Fibroblast of the conjunctiva (primary cell): ENCODE measurements around the gene C10orf105.

Experiments used
- DNase-seq: peaks from one replicate; pipeline ENCODE4 v3.0.0-alpha.2; 2010; ENCODE audit warnings: low read depth

Gene C10orf105

DNA sequence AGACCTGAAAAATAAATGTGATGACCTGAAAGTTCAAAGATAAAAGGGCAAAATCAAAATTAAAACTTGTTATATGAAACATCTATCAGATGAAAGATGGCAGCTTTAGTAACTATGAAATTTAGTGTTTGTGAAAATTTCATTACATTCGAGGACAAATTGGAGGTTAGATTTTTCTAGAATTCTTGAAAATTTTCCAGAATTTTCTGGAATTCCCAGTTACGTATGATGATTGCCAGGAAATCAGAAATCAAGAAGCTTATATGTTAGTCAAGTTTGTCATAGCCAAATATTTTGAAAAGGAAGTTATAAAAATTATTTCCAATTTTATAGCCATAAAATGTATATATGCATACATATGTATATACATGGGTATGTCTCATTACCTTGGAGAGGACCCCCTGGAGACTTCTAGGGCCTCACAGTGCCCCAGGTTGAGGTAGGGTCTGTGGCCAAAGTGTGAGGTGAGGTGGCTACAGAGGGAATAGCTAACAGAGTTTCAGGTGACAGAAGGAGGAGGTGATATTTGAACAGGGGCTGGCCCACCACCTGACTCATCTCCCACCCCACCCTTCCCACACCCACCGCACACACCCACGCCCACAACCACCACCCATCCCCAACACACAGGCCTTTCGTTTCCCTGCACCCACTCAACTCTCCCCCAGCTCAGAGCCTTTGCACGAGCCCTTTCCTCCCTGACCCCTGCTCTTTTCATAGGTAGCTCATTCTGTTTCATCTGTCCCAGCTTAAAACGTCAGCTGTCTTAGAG lies 21.5 kb downstream of the C10orf105 start:
- DNase-seq, result no peak

DNA sequence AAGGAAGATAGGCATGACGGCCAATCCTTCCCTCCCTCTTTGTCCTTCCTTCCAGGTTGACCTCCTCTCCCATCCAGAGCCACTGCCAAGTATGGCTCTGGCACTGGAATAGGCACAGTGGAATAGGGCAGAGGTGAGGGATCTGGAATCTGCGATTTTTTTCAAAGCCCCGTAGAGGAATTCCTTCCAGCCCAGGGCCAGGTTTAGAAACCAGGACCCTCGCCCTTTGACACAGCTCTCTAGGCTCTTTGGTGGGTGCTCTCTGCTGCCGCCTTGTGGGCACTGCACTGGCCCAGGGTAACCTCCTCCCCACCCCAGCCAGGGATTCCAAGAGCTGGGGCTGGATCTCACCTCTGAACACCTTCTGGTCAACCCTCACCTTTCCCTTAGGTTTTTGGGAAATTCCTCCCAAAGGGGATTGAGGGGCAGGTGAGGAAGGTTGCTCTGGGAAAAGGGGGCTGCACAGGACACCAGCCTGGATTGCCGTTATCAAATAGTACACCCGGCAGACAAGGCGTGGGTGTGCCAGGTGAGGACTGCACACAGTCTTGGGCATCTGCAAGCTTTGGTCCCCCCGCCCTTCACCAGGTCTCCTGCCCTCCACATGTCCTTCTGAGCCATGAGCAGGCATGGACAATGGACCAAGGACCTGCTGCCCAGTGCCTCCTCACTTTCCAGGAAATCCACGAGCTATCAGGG lies 22.8 kb downstream of the C10orf105 start:
- no peak for DNase-seq

DNA sequence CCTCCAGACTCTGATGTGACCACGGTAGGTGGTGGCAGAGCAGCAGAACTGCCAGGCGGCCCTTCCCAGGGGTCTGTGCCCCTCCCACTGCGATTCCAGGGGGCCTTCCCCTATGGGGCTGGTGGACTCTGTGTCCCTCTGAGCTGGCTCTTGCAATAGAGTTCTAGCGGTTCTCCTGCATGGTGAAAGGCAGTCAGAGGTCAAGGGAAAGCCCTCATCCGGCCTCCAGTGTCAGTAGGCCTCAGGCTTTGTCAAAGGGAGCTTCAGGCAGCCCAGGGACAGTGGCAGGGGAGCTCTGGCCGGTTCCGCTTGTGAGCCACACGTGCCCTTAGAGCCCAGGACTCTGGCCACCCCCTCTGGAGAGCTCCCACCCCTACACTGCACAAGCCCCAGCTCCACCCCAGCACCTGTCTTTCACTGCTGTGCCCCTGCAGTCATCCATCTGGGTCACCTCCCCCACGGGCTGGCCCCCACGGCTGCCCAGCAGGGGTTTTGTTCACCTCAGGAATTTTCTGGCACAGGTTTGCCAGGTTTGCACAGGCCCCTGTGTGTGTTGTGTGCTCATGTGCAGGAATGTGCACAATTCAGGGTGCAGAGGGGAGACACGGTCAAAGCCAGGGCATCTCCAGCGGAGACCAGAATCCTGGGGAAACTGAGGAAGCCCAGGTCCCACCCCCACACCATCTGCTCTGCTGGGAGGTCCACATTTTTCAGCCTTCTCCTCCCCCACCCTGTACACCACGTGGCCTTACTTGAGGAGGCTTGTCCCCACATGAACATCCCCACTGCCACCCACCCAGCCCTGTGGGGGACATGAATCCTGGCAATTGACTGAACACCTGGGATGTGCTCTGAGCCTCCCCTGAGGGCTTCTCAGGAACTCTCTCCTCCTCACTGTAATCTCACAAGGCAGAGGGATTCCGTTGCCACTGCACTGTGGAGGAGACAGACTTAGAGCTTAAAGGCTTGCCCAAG lies 23.8 kb downstream of the C10orf105 start:
- no peak for DNase-seq

DNA sequence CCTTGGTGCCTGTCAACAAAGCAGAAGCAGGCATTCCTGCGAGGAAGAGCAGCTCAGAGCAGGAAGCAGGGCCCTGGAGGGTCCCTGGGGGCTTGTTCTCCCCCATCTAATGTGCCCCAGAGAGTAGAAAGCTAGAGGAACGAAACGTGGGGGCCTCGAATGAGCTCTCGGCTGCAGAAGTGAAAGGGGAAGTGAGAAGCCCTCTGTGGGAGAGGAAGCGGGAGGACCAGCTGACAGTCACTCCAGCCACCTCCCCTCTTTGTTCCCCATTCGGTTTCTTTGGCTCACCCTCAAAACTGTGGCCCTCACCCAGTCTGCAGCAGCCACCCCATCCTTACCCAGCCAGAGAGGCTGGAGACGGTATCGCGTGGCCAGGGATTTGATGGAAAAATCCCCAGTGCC lies 25.0 kb downstream of the C10orf105 start:
- DNase-seq, result no peak

DNA sequence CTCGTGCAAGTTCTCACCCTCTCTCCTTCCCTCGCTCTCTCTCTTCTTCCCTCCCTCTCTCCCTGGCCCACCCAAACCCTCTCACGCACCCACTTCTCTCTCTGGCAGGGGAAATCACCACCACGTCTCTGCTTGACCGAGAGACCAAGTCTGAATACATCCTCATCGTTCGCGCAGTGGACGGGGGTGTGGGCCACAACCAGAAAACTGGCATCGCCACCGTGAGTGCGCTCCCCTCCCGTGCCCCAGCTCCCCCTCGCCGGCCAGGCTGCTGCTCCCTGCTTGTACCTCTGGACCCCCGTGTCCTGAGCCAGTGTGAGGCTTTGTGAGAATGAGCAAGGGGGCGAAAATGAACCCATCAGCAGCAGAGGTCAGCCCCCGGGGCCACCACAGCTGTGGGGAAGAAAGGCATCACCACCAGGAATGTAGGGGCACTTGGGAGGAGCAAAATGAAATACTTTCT lies 25.5 kb downstream of the C10orf105 start:
- no peak for DNase-seq

DNA sequence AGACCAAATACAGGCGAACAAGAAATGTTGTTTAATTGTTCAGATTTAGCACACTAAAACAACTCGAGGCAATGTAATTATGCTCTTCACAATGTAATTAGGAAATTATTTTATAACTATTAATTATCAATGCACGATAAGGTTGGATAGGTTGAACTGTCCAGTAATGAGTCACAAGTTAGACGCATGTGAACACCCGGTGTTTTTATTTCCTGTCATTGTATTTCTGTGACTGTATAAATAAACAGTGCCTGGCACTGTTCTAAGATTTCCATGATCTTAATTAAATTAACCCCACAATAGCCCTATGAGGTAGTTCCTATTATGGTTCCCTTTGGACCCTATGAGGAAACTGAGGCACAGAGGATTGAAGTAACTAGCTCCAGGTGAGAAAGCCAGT lies 26.2 kb downstream of the C10orf105 start:
- DNase-seq, result no peak

DNA sequence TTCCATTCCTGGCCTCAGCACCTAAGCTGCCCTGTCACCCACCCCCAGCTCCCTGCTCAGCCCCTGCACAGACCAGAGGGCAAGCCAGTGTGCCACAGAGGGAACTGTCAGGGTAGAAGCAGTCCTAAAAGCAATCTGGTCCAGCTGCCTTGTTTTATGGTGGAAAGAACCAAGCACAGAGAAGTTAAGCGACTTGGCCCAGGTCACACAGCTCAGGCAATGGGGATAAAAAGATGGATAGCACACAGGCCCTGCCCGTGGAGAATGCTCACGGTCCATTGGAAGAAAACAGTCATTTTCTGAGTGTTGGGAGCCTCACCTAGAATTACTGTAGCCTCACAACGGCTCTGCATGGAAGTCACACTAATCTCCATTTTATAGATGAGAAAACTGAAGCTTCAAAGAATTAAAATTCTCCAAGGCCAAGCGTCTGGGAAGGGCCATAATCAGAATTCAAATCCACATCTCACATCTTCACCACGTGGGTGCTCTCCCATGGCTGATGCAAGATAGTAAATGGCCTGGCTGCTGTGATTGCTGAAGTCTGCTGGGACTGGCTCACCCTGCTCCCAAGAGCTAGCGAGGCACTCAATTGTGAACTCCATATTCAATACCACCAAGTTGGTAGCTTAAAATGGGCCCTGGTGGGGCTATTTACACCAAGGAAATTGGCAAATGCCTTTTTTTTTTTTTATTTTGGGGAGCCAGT lies 26.8 kb downstream of the C10orf105 start:
- DNase-seq, result no peak

DNA sequence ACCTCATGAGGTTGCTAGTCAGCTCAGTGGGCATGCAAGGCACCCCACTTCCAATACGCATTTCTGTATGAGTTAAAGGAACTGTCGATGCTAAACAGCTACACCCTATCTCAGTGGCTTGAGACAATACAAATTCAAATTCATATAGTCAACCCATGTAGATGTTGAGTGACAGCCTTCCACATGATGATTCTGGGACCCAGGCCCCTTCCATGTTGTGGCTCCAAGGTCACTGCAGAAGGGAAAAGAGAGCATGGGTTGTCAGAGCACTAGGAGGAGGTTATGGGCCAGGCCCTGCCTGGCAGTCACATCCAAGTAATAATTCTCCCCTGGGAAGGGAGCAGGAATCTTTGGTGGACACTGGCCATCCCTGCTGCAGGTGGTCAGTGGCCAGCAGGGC lies 28.2 kb downstream of the C10orf105 start:
- DNase-seq, result no peak

DNA sequence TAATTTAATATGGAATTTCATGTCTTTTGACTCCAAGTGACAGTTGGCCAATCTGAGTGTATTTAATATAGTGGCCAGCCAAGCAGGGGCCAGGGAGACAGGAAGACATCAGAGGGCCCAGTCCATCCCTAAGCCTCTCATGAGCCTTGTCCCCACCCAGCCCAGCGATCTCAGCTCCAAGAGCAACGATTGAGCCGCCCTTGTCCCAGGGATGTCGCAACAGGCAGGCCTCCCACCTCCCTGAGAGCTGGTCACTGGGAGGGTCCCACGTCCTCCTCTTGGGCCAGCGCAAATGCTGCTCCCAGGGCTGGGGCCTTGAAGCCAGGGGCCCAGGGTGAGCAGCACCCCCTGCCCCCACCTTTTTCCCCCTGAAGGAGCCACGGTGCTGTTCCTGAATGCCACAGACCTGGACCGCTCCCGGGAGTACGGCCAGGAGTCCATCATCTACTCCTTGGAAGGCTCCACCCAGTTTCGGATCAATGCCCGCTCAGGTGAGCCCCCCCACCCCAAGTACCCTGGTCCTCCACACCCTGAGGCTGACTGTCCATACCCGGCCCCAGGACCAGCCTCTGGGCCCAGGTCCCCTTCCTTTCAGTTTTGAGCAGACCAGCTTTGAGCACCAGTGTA lies 29.4 kb downstream of the C10orf105 start:
- no peak for DNase-seq

DNA sequence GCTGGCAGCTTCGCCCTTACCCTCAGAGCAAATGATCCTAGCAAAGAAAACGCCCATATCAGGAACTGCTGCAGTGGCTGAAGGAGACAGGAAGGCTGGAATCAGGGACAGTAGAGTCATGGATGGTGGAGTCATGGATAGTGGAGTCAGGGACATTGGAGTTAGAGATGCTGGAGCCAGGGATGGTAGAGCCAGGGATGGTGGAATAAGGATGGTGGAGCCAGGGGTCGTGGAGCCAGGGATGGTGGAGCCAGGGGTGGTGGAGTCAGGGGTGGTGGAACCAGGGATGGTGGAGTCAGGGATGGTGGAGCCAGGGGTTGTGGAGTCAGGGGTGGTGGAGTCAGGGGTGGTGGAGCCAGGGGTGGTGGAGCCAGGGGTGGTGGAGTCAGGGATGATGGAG lies 31.3 kb downstream of the C10orf105 start:
- no peak for DNase-seq

DNA sequence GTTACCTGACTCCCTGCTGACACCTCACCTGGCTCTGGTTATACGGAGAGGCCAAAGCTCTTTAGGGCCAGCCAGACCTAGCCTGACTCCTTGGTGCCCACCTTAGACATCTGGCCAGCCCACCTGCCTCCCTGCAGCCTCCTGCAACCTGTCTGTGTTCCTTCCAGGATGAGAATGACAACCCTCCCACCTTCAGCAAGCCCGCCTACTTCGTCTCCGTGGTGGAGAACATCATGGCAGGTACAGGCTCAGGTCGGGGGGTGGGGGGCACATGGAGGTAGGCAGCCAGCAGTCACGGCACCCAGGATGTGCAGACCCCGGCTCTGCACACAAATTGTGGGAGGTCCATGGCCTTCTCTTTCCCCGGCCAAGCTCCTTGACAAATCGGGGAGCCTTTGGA lies 32.1 kb downstream of the C10orf105 start:
- DNase-seq, result no peak

DNA sequence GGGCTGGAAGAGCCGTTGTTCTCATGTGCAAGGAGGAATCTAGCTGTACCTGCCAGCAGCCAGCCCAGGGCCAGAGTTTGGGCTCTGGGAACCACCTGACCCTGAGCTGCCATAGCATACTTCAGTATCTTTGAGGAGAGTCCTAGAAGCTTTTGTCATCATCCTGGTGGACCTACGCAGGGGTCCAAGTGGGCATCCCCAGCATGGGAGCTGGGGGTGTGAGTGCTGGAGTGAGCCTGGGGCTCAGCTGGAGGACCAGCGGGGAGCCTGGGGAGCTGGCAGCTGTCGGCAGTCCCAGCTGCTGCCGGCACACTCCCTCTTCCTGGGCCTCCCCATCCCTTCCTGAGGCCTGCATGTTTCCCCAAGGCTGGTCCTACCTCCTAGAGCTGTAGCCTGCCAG lies 32.5 kb downstream of the C10orf105 start:
- no peak for DNase-seq

DNA sequence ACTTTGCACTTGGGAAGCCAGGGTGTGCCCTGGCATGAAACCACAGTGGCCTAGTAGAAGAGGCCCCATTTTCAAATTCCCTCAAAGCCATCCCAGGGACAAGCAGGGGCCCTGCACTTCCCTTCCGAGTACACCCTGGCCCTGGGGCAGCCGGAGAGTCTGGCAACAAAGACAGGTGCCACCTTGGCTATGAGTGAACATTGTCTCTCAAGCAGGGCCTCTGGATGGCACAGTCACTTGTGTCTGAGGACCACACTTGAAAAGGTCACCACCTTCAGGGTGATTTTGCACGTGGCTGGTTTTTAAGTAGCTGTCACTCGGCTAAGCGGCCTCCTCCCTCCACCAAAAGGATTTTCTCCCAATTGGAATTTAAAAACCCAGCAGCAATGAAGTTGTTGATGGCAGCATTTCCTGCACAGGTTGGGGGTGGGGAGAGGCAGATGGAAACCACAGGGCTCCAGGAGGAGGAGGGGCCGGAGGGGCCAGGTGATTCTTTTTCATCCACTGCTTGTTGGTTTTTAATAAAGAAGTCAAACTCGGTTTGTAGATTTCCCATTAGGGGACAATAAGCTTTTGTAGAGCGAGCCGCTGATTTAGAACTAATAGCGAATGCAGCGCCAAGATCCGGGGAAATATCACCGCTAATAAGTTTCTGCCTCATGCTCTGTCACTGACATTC lies 33.9 kb downstream of the C10orf105 start:
- DNase-seq, result no peak

DNA sequence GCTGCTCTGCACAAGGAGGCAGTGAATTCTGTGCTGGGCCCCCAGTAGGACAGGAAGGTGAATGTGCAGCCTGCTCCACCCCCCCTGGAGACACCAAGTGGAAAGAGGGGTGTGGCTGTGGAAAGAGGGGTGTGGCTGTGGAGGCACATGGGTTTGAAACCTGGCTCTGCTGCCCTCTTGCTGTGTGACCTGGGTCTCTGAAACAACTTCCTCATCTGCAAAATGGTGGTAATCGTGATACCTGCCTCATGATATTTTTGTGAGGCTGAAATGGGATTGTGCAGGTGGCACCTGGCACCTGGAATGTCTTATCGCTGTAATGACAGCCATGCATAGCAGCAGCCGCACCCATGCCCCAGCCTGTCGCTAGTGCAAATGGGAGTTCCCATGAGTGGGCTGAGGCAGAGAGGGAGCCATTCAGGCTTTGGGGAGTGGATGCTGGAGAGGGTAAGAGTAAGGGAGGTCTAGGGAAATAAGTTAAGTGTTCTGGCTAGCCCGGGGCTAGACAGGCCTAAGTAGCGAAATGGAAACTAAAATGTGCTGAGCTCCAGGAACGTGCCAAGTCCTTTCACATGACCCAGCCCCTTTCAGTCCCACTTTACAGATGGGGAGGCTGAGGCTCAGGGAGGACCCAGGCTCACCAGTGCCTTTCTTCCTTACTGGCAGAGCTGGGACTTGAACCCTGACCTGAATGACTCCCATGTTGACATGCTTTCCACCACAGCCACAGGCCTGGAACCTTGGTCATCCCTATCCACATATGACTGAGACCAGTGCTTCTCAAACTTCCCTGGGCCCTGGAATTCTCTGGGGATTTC lies 35.0 kb downstream of the C10orf105 start:
- no peak for DNase-seq

DNA sequence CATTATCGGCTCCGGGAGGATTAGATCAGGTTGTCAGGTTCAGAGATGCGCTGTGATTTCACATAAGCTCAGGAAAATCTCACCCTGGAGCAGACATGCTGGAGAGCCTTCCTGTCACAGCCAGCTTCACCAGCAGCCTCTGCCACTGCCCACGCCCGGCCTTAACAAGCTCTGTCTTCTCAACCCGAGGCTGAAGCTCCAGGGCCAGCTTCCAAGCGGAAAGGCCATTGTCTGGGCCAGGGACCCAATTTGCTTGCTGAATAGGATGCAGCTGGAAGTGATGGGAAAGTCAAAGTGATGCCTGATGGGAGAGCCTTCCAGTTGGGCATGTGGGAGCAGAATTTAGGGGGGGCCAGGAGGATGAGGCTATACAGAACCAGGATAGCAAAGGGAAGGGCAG lies 36.3 kb downstream of the C10orf105 start:
- DNase-seq, result no peak

DNA sequence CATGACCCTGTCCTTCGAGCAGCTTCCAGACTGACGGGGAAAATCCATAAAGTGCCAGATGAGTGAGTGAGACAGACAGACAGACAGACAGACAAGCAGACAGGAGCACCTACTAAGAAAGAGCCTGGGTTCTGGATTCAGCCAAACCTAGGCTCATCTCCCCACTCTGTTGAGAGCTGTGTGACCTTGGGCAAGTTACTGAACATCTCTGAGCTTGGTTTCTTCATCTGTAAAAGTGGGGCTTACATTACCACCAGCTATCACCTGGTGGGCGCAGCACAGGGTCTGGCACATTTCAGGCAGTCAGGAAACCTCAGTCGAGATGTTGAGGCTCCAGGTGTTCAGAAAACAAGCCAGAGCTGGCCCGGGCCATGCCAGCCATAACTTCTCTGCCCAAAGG lies 37.6 kb downstream of the C10orf105 start:
- DNase-seq, result no peak

DNA sequence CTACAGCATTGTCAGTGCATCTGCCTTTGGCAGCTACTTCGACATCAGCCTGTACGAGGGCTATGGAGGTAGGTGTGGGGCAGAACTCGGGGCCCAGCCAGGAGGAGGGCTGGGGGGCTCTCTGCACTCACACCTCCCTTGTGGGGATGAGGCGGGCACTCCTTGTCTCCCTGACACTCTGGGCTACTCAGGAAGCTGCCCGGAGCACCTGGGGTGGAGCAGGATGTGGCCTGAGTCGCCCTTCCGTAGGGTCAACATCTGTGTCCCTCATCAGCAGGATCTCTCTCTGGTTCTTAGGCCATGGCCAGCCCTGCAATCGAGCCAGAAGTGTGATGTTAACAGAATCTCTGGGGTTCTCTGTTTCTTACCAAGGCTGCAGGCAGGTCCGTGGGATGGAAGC lies 40.2 kb downstream of the C10orf105 start:
- no peak for DNase-seq

DNA sequence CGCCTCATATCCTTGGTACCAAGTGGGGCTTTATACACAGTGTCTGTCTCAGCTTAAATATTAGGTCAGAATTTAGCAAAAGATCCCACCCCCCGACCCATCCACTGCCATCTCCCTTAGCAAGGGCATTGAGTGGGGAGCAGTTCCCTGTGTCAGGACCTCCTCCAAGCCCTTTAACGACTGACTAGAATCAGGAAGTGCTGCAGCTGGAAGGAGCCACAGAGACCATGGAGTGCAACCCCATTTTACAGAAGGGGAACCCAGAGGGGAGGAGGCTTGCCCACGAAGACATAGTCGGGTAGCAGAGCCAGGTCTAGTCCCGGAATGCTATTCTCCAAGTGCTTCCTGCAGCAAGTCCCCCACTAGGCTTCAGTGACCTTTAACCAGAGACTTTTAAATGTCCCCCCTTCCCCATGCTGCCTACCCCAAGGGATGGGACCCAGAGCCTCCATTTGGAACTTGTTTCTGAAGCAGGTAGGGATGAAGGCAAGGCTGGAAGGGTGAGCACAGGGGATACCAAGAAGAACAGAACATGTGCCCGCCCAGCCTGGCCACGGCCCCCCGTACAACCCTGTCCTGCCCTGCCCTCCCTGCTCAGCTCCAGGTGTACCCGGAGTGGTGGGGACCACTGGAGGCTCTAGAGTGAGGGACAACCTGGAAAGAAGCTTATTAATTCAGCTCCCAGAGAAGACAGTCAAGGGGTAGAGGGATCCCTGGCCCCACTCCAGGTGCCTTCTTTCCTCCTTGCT lies 41.3 kb downstream of the C10orf105 start:
- DNase-seq, result no peak

DNA sequence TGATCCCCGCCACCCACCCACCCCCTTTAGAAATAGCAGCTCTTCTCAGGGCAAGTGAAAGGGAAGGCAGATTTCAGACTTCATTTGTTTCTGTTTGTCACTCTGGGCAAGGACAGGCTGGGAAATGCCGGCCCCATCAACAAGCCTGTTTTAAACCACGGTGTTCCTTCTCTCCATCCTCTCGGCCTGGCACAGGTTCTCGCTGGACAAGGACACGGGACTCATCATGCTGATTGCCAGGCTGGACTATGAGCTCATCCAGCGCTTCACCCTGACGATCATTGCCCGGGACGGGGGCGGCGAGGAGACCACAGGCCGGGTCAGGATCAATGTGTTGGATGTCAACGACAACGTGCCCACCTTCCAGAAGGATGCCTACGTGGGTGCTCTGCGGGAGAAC lies 42.3 kb downstream of the C10orf105 start:
- no peak for DNase-seq
